GM12891 (cell line): ENCODE measurements around the gene ID2.

Source experiments
- POLR2A ChIP-seq: IDR thresholded peaks from 2 replicates; pipeline ENCODE4 v1.6.1; 2011; ENCODE audit warnings: low read depth, low read length, control low read depth
- POLR2AphosphoS5 ChIP-seq: IDR thresholded peaks from 2 replicates; pipeline ENCODE4 v1.6.1; 2011; ENCODE audit warnings: low read depth, low read length, control low read depth
- SPI1 ChIP-seq: IDR thresholded peaks from 2 replicates; pipeline ENCODE4 v1.6.1; 2011; ENCODE audit warnings: low read depth, low read length, control low read depth
- TAF1 ChIP-seq: IDR thresholded peaks from 2 replicates; pipeline ENCODE4 v1.6.1; 2011; ENCODE audit warnings: low read depth, low read length, control low read depth

DNA sequence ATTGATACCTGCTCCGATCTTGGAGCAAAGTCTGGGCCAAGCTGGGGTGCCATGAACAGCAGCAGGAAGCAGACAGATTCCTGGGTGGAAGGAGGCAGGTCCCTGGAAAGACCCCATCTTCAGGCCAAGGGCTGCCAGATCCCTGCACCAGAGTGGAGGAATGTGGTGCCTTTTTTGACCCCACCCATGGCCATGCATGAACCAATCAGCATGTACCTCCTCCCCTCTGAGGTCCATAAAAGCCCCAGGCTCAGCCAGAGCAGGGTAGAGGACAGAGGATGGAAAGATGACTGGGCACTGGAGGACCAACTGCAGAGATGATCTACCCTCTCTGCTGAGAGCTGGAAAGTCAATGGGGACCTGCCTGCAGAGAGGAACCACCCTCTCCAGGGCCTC lies 34.4 kb upstream of the ID2 start:
- no peak for TF ChIP-seq POLR2A
- no peak for TF ChIP-seq POLR2AphosphoS5
- TF ChIP-seq TAF1: no peak
- TF ChIP-seq SPI1: no peak
